ENCODE results near the gene ISOC2.

Gene ISOC2

DNA sequence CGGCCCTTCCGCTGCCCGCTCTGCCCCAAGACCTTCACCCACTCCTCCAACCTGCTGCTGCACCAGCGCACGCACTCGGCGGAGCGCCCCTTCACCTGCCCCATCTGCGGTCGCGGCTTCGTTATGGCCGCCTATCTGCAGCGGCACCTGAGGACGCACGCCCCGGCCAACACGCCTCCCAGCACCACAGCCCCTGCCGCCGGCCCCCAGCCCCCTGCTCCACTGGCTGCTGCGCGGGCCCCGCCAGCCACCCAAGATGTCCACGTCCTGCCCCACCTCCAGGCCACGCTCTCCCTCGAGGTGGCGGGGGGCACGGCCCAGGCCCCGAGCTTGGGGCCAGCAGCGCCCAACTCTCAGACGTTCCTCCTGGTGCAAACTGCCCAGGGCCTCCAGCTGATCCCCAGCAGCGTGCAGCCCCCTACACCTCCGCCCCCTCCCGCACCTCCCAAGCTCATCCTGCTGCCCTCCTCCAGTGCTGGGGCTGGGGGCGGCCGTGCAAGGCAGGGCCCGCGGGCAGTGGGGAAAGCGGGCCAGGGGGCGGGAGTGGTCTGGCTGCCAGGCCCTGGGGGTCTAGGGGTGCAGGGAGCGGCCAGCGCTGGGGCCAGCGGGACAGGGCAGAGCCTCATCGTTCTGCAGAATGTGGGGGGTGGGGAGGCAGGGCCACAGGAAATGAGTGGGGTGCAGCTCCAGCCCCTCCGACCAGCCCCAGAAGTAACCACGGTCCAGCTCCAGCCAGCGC lies 21.7 kb upstream of the ISOC2 start:
- TF ChIP-seq, protein P1, sequence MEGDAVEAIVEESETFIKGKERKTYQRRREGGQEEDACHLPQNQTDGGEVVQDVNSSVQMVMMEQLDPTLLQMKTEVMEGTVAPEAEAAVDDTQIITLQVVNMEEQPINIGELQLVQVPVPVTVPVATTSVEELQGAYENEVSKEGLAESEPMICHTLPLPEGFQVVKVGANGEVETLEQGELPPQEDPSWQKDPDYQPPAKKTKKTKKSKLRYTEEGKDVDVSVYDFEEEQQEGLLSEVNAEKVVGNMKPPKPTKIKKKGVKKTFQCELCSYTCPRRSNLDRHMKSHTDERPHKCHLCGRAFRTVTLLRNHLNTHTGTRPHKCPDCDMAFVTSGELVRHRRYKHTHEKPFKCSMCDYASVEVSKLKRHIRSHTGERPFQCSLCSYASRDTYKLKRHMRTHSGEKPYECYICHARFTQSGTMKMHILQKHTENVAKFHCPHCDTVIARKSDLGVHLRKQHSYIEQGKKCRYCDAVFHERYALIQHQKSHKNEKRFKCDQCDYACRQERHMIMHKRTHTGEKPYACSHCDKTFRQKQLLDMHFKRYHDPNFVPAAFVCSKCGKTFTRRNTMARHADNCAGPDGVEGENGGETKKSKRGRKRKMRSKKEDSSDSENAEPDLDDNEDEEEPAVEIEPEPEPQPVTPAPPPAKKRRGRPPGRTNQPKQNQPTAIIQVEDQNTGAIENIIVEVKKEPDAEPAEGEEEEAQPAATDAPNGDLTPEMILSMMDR (IDR thresholded peaks at IDR 0.05; ENCODE audit: low read depth, low read length) = no peak
- TF ChIP-seq MYC (IDR thresholded peaks at IDR 0.05; ENCODE audit: low read depth, low read length) (no peak), POLR2A (IDR thresholded peaks at IDR 0.05; ENCODE audit: extremely low read depth, insufficient read length) (no peak)
- TF ChIP-seq, protein P2, sequence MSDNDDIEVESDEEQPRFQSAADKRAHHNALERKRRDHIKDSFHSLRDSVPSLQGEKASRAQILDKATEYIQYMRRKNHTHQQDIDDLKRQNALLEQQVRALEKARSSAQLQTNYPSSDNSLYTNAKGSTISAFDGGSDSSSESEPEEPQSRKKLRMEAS (IDR thresholded peaks at IDR 0.05; ENCODE audit: low read depth, low read length) = no peak
- no peak overlapping the region for H3K4me3 ChIP-seq (ENCODE audit: low read depth, low read length)
- no peak for DNase-seq (ENCODE audit: low read depth)

DNA sequence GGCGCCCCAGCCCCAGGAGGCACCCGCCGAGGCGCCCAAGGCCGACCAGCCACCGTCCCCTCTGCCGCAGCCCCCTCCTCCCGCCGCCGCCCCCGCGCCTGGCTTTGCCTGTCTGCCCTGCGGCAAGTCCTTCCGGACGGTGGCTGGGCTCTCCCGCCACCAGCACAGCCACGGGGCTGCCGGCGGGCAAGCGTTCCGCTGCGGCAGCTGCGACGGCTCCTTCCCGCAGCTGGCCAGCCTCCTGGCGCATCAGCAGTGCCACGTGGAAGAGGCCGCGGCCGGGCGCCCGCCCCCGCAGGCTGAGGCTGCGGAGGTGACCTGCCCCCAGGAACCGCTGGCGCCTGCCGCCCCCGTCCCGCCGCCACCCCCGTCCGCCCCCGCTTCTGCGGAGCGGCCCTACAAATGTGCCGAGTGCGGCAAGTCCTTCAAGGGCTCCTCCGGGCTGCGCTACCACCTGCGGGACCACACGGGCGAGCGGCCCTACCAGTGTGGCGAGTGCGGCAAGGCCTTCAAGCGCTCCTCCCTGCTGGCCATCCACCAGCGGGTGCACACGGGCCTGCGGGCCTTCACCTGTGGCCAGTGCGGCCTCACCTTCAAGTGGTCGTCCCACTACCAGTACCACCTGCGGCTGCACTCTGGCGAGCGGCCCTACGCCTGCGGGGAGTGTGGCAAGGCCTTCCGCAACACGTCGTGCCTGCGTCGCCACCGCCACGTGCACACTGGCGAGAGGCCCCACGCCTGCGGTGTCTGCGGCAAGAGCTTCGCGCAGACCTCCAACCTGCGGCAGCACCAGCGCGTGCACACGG lies 20.9 kb upstream of the ISOC2 start:
- TF ChIP-seq, protein P2 (IDR thresholded peaks at IDR 0.05; ENCODE audit: low read depth, low read length) = no peak
- TF ChIP-seq POLR2A (IDR thresholded peaks at IDR 0.05; ENCODE audit: extremely low read depth, insufficient read length) (no peak), MYC (IDR thresholded peaks at IDR 0.05; ENCODE audit: low read depth, low read length) (no peak)
- TF ChIP-seq, protein P1 (IDR thresholded peaks at IDR 0.05; ENCODE audit: low read depth, low read length) = no peak
- no peak for DNase-seq (ENCODE audit: low read depth)
- H3K4me3 ChIP-seq (ENCODE audit: low read depth, low read length) = no peak overlapping the region

DNA sequence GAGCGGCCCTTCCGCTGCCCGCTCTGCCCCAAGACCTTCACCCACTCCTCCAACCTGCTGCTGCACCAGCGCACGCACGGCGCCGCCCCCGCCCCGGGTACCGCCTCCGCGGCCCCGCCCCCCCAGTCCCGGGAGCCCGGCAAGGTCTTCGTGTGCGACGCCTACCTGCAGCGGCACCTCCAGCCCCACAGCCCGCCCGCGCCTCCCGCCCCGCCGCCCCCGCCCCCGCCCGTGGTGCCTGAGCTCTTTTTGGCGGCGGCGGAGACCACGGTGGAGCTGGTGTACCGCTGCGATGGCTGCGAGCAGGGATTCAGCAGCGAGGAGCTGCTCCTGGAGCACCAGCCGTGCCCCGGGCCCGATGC lies 20.3 kb upstream of the ISOC2 start:
- H3K4me3 ChIP-seq (ENCODE audit: low read depth, low read length) = no peak overlapping the region
- DNase-seq (ENCODE audit: low read depth) = no peak
- TF ChIP-seq, protein P1 (IDR thresholded peaks at IDR 0.05; ENCODE audit: low read depth, low read length) = no peak
- TF ChIP-seq, protein P2 (IDR thresholded peaks at IDR 0.05; ENCODE audit: low read depth, low read length) = no peak
- TF ChIP-seq POLR2A (IDR thresholded peaks at IDR 0.05; ENCODE audit: extremely low read depth, insufficient read length) (no peak), MYC (IDR thresholded peaks at IDR 0.05; ENCODE audit: low read depth, low read length) (no peak)

DNA sequence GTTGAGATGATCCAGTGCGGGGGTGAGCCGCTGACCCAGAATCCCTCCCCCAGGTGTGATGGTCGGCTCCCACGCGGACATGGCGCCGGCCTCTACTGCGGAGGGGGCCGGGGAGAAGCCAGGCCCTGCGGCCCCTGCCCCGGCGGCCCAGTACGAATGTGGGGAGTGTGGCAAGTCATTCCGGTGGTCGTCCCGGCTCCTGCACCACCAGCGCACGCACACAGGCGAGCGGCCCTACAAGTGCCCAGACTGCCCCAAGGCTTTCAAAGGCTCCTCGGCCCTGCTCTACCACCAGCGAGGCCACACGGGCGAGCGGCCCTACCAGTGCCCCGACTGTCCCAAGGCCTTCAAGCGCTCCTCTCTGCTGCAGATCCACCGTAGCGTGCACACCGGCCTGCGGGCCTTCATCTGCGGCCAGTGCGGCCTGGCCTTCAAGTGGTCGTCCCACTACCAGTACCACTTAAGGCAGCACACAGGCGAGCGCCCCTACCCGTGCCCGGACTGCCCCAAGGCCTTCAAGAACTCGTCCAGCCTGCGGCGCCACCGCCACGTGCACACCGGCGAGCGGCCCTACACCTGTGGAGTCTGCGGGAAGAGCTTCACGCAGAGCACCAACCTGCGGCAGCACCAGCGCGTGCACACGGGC lies 19.8 kb upstream of the ISOC2 start:
- TF ChIP-seq, protein P2 (IDR thresholded peaks at IDR 0.05; ENCODE audit: low read depth, low read length) = no peak
- TF ChIP-seq MYC (IDR thresholded peaks at IDR 0.05; ENCODE audit: low read depth, low read length) (no peak), POLR2A (IDR thresholded peaks at IDR 0.05; ENCODE audit: extremely low read depth, insufficient read length) (no peak)
- TF ChIP-seq, protein P1 (IDR thresholded peaks at IDR 0.05; ENCODE audit: low read depth, low read length) = no peak
- DNase-seq (ENCODE audit: low read depth) = no peak
- H3K4me3 ChIP-seq (ENCODE audit: low read depth, low read length) = no peak overlapping the region

DNA sequence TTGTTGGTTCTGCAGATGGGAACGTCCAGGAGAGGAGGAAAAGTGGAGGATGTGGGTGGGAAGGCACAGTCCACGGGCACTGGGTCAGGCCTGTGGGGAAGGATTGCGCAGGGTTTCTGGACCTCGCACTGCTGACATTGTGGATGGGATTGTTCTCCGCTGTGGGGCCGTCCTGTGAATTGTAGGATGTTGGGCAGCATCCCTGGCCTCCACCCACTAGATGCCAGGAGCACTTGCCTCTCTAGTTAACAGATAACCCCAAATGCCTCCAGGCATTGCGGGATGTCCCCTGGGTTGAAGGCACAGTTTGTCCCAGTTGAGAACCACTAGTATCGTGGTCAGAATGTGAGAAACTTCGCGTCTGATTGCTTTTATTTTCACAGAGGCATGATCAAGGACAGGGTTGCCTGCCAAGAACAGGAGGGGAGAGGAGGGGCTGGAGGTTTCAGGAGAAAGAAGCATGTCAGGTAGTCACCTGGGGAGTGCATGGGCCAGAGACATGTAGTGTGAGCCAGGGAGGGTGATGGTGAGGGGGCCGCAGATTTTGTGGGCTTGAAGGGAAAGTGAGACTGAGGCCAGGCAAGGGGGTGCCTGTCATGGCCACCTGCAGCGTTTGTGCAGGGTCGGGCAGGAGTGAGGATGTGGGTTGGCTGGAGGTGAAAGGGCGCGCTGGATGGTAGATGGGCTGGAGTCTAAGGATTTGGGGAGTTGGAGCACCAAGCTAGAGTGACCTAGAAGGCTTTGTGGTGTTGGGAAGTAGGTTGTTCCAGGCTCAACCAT lies 18.2 kb upstream of the ISOC2 start:
- TF ChIP-seq, protein P1 (IDR thresholded peaks at IDR 0.05; ENCODE audit: low read depth, low read length) = no peak
- no peak for TF ChIP-seq POLR2A (IDR thresholded peaks at IDR 0.05; ENCODE audit: extremely low read depth, insufficient read length)
- TF ChIP-seq, protein P2 (IDR thresholded peaks at IDR 0.05; ENCODE audit: low read depth, low read length) = no peak
- no peak for TF ChIP-seq MYC (IDR thresholded peaks at IDR 0.05; ENCODE audit: low read depth, low read length)
- no peak for DNase-seq (ENCODE audit: low read depth)
- no peak overlapping the region for H3K4me3 ChIP-seq (ENCODE audit: low read depth, low read length)

Measured in NB4 (cell line).